ENCODE data around the gene ACBD3.

The ACBD3 gene

DNA sequence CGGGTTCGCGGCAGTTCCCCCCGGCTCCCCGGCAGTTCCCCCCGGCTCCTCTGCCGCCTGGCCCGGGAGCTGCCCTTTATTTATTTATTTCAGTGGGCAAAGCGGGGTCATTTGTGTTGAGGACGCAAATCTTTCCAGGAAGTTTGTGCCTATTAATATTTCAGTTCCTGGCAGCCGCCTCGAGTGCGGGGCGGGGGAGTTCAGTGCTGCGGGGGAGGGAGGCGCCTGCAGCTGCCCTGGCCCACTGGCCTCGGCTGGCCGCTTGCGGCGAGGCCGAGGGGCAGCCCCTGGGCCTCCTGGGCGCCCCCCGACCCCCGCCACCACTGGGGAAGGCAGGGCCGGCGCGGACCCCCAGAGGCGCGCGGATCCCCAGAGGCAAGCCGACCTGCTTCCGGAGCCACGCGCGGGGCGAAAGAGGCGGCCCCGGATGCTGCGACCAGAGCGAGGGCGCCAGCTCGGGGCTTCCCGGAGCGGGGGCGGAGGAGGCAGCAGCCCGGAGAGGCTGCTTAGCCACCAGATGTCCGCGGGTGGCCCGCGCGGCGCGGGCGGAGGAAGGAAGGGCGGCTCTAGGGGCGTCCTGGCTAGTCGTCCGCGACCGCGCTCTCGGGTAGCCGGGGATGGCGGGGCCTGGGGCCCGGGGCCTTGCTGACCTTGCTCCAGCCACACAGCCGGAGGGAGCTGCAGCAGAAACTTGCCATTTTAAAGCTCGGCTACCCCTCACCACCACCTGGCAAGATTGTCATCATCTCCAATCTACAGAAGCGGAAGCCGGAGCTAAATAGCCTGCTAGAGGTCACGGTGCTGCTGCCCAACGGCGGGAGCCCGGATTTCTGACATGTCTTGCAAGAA, 76.1 kb downstream of the ACBD3 start:
- DNase-seq = peak; percentile 79

DNA sequence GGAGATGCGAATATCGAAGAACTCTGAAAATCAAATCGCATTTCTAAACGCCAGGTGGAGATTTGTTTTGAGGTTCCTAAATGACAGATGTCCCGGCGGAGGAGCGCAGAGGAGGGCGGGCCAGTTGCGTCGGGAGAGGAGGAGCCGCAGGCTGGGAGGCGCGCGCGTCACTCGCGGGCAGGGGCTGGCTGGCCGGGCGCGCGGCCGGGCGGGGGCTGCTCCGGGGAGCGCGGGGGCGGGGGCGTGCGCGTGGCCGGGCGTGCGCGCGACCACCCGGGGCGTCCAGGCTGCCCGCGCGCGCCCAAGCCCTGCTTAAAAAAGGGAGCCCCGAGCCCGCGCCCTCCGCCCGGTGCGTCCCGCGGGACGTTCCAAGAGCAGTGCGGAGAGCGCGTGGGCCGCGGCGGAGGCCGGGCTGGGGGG, 76.7 kb downstream of the ACBD3 start:
- peak; percentile 87 for DNase-seq

DNA sequence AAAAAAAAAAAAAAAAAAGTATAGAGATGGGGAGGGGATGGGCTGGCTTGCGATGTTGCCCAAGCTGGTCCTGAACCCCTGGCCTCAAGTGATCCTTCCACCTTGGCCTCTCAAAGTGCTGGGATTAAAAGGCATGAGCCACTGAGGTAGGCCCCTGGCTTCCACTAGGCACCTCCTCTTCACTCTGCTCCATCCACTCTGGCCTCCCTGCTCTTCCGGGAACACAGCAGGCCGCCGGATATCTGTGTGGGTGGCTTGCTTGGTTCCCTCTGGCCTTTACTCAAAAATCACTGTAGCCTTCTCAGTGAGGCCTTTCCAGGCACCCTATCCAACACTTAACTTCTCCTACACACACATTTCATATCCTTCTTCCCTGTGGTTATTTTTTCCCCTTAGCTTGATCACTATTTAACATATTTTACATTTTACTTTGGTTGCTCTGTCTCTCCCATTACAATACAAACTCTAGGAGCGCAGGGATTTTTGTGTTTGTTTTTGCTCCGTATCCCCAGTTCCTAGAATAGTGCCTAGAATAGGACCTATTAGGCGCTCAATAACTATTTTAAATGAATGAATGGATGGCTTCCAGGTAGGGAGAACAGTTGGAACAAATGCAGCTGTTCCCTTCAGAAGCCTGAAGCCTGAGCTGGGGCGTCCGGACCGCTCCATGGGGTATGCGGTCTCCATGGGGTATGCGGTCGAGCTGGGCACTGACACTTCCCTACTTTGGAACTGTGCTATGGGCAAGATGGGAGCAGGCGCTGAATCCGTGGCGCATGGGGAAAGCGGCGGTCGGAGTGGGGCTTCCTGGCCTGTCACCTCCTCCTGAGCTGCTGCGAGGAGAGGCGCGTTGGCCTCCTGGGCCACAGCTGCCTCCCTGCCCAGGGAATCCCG, 77.4 kb downstream of the ACBD3 start:
- no peak for DNase-seq

DNA sequence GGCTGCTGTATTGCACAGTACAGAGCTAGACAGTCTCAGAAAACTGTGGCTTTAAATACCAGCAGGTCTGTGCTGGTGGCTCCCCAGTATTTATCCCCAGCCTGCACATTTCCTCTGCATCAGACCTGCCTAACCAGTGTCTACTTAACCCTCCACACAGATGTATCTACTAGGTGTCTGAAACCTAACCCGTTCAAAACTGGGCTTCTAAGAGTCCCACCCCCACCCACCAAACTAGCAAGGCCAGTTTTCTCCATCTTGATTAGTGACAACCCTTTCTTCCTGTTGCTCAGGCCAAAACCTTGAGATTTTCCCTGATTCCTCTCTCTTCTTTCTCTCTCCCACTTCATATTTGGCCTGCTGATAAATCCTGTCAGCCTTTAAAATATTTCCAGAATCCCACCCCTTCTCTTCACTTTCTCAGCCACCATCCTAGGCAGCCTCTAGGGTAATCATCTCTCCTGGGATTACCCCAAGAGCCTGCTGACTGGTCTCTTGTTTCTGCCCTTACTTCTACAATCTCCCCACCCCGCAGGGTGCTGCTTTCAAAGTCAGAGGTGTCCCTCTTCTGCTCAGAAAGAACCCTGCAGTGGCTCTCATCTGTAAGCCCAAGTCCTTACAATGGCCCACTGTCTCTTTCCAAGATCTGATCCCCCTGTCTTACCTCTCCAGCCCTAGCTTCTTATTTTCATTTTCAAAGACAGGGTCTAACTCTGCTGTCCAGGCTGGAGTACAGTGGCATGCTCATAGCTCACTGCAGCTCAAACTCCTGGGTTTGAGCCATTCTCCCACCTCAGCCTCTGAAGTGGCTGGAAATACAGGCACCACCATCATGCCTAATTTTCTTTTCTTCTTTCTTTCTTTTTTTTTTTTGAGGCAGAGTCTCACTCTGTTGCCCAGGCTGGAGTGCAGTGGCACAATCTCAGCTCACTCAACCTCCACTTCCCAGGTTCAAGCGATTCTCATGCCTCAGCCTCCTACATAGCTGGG, 78.8 kb downstream of the ACBD3 start:
- DNase-seq = no peak

DNA sequence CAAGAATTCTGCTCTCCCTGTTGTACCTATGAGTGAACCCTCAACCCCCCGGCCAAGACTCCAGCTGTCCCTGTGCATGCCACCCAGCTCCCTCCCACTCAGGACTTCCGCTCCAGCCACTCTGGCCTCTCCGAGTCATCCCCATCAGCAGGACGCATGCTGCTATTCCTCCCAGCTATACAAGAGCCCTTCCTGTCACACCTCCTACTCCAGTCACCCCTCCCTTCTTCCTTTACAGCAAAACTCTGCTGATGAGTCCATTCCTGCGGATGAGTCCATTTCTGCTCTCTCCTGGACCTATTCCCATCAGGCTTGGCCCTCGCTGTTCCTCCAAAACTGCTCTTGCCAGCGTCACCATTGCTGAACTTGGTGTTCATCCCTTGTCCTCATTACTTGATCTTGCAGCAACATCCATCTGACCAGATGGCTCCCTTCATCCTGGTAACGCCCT, 81.8 kb downstream of the ACBD3 start:
- no peak for DNase-seq

DNA sequence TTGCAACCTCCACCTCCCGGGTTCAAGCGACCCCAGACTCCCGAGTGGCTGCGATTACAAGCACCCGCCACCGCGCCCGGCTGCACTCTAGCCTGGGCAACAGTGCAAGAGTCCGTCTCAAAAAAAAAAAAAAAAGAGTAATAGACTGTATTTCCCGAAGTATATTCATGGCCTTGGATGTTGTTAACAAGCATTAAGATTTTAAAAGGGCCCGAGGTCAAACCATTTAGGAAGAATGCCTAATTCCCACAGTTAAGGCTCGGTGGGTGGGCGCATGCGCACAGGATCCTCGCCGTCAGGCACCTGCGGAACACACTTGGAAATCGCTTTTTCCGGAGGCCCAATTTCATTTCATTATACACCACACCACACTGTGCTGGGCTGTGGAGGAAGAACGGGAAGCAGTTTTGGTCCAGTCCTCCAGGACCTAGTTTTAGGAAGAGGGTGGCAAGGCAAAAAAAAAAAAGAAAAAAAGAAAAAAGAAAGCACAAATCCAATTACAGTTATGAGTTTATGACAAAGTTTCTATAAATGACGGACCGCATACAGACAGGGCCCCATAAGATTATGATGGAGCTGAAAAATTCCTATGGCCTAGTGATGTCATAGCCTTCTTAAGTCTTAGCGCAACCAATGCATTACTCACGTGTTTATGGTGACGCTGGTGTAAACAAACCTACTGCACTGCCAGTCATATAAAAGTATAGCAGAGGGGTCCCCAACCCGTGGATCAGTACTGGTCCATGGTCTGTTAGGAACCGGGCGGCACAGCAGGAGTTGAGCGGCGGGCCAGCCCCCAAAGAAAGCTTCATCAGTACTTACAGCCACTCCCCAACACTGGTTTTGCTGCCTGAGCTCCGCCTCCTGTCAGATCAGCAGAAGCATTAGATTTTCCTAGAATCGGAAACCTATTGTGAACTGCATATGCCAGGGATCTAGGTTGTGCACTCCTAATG, 85.8 kb downstream of the ACBD3 start:
- peak; percentile 68 for DNase-seq

DNA sequence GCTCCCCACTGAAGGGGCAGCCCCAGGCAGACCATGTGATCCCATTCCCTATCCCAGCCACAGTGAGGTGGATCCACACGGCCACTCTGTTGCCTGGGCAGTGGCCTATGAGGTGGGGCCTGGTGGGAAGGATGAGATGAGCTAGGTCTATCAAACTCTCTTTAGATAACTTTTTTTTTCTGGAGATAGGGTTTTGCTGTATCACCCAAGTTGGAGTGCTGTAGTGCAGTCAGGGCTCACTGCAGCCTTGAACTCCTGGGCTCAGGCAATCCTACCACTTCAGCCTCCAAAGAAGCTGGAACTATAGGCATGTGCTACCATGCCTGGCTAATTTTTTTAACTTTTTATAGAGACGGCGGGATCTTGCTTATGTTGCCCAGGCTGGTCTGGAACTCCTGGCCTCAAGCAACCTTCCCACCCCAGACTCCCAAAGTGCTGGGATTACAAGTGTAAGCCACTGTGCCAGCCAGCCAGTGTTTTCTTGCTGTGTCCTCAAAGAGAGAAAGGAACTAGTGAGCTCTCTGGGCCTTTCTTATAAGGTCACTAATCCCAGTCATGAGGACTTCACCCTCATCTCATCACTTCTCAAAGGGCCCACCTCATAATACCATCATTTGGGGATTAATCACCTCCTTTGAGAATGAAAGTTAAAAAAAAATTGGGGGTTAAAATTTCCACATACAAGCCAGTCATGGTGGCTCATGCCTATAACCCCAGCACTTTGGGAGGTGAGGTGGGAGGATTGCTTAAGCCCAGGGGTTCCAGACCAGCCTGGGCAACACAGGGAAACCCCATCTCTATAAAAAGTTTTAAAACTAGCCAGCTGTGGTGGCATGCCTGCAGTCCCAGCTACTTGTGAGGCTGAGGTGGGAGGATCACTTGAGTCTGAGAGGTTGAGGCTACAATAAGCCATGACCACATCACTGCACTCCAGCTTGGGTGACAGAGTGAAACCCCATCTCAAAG, 87.4 kb downstream of the ACBD3 start:
- DNase-seq = peak; percentile 39

DNA sequence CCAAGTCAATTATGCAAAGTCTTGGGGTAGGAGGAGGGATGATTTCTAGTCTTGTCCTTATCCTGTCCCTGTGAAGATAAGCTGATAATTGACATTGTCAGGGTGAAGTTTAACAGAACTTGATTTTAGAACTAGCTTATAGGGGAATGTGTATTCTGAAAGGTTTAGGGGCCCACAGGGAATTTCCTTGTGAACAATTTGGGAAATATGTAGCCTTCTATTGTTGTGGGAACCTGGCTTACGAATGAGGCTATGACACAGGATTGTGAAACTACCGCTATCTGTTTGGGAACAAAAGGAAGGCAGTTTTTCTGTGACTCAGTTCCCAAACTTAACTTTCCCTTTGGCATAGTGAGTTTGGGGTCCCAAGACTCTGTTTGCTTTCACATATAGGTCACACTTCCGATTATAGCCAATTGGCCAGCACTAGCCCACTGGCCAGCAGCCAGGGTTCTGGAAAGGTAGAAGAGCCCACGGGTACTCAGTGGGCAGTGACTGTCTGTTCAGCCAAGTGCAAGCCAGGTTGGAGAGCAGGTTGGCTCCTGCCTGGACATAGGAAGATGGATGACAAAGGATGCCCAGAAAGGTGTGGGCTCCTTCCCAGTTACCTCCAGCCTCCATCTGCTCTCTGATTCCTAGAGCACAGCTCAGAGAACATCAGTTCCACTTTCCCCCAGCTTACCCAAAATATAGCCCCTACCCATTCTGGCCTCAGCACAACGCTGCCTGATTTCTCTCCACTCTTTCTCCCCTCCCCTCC, 88.5 kb downstream of the ACBD3 start:
- no peak for DNase-seq

DNA sequence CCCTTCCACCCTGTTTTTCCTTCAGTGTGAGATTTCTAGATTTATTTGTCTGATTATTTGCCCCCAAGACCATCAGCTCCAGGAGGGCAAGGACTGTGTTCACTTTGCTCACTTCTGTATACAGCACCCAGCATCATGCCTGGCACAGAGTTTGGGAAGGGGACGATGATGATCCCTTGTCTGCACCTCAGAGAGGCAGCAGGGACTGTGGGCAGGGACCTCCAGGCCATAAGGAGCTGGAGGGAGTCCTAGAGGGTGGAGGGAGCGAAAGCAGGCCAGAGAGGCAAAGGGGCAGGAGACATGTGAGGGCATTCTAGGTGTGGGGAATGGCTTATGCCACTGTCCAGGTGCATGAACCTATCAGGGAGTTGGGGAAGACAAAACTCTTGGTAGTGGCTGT, 91.3 kb downstream of the ACBD3 start:
- DNase-seq = no peak
